IPS-15b (cell line): ENCODE results near the gene CPSF6.
"Not testable (repeated sequence)": the region's sequence is repeated elsewhere in the genome, so short reads cannot be mapped to it uniquely, and the experiment has no call there.

Source experiments
- H3K27me3 ChIP-seq: one replicate; pipeline ENCODE4 v1.6.1; 2013; ENCODE audit warnings: low read length; ENCODE audit not compliant: control insufficient read depth, insufficient read depth
- H3K36me3 ChIP-seq: one replicate; pipeline ENCODE4 v1.6.1; 2013; ENCODE audit warnings: low read length; ENCODE audit not compliant: control insufficient read depth, insufficient read depth
- H3K4me1 ChIP-seq: one replicate; pipeline ENCODE4 v1.6.1; 2013; ENCODE audit warnings: mild to moderate bottlenecking, low read length; ENCODE audit not compliant: control insufficient read depth, insufficient read depth
- H3K4me3 ChIP-seq: one replicate; pipeline ENCODE4 v1.5.1; 2013; ENCODE audit warnings: low read depth, low read length
- H3K9ac ChIP-seq: one replicate; pipeline ENCODE4 v1.6.1; 2013; ENCODE audit warnings: low read depth, mild to moderate bottlenecking, low read length
- H3K9me3 ChIP-seq: one replicate; pipeline ENCODE4 v1.6.1; 2013; ENCODE audit warnings: mild to moderate bottlenecking, low read length; ENCODE audit not compliant: control insufficient read depth, insufficient read depth

Gene CPSF6

DNA sequence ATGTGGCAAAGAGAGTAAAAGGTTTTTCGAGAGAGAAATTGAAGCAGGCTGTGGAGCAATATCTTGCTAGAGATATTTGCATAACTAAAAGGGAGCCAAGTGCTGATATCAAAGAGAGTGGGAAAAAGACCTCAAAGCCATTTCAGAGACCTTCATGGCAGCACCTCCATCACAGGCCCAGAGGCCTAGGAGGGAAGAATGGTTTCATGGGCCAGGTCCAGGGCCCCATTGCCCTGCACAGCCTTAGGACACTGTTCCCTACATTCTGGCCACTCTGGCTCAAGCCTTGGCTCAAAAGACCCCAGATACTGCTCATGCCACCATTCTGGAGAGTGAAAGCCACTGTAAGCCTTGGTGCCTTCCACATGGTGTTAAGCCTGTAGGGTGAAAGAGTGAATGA, 58.8 kb downstream of the CPSF6 start:
- Histone ChIP-seq H3K36me3 (no peaks in the 10 kb centered on the region), H3K9me3 (no peaks in the 10 kb centered on the region), H3K9ac (no peak overlapping the region), H3K4me1 (no peaks in the 10 kb centered on the region), H3K27me3 (no peaks in the 10 kb centered on the region), H3K4me3 (no peak overlapping the region)

DNA sequence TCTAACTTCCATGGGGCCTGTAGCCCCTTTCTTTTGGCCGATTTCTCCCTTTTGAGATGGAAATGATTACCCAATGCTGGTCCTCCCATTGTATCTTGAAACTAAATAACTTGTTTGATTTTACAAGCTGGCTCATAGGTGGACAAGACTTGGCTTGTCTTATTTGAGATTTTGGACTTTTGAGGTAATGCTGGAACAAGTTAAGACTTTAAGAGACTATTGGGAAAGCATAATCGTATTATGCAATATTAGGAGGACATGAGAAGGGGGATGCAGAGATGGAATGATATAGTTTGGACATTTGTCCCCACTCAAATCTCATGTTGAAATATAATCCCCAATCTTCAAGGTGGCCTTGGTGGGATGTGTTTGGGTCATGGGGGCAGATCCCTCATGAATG, 59.6 kb downstream of the CPSF6 start:
- Histone ChIP-seq H3K9me3 (no peaks in the 10 kb centered on the region), H3K4me1 (no peaks in the 10 kb centered on the region), H3K4me3 (no peak overlapping the region), H3K27me3 (no peaks in the 10 kb centered on the region), H3K9ac (no peak overlapping the region), H3K36me3 (no peaks in the 10 kb centered on the region)

DNA sequence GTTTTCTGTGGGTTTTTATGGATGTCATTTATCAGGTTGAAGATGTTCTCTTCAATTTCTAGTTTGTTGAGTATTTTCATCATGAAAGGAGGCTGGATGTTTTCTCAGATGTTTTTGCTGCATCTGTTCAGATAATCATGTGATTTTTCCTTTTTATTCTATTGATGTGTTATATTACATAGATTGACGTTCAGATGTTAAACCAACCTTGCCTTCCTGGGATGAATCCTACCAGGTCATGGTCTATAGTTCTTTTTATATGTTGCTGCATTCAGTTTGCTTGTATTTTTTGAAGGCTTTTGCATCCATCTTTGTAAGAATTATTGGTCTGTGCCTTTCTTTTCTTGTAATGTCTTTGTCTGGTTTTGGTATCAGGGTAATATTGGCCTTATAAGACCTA, 64.9 kb downstream of the CPSF6 start:
- H3K9ac ChIP-seq = no peak overlapping the region
- H3K27me3 ChIP-seq = no peaks in the 10 kb centered on the region
- no peaks in the 10 kb centered on the region for H3K36me3 ChIP-seq
- no peaks in the 10 kb centered on the region for H3K4me1 ChIP-seq
- H3K9me3 ChIP-seq = no peaks in the 10 kb centered on the region
- no peak overlapping the region for H3K4me3 ChIP-seq

DNA sequence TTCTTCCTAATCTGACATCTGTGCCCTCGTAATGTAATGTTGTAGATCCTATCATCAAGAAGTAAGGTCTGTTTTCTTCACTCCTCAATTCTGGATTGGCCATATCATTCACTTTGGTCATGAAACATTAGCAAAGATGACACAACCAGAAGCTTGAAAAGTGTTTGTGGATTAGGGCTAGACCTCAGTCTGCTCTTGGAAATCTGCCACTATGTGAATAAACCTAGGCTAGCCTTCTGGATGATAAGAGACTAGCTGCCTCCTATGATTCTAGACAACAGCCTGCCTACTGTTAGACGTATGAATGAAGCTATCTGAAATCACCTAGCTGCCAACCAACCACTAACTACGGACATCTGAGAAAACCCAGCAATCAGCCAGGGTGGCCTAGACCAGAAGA, 70.1 kb downstream of the CPSF6 start:
- no peaks in the 10 kb centered on the region for H3K9me3 ChIP-seq
- no peaks in the 10 kb centered on the region for H3K4me1 ChIP-seq
- no peak overlapping the region for H3K9ac ChIP-seq
- no peaks in the 10 kb centered on the region for H3K27me3 ChIP-seq
- H3K36me3 ChIP-seq = no peaks in the 10 kb centered on the region
- no peak overlapping the region for H3K4me3 ChIP-seq

DNA sequence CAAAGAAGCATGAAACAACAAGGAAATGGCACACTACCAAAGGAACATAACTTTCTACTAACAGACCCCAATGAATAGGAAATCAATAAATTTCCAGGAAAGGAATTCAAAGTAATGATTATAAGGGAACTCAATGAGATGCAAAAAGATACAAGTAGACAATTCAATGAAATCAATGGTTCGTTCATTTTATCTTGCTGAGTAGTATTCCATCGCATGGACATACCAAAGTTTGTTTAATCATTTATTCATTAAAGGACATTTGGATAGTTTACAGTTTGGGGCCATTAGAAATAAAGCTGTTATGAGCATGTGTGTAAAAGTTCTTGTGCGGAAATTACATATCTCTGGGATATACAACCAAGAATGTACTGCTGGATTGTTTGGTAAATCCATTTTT, 73.8 kb downstream of the CPSF6 start:
- Histone ChIP-seq H3K4me1 (no peaks in the 10 kb centered on the region), H3K9ac (no peak overlapping the region), H3K9me3 (no peaks in the 10 kb centered on the region), H3K27me3 (no peaks in the 10 kb centered on the region), H3K4me3 (no peak overlapping the region), H3K36me3 (no peaks in the 10 kb centered on the region)

DNA sequence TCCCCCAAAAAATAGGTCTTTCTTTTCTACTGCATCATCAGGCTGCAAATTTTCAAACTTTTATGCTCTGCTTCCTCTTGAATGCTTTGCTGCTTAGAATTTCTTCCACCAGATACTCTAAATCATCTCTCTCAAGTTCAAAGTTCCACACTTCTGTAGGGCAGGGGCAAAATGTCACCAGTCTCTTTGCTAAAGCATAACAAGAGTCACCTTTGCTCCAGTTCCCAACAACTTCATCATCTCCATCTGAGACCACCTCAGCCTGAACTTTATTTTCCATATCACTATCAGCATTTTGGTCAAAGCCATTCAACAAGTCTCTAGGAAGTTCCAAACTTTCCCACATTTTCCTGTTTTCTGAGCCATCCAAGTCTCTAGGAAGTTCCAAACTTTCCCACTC, 77.4 kb downstream of the CPSF6 start:
- not testable (repeated sequence) for H3K9me3 ChIP-seq, H3K9ac ChIP-seq, H3K27me3 ChIP-seq, H3K4me3 ChIP-seq, H3K4me1 ChIP-seq, H3K36me3 ChIP-seq

DNA sequence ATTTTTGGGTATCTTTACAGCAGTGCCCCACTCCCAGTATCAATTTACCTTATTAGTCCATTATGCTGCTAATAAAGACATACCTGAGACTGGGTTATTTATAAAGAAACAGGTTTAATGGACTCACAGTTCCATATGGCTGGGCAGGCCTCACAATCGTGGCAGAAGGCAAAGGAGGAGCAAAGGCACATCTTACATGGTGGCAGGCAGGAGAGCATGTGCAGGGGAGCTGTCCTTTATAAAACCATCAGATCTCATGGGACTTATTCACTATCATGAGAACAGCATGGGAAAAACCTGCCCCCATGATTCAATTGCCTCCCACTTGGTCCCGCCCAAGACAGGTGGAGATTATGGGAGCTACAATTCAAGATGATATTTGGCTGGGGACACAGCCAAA, 77.9 kb downstream of the CPSF6 start:
- not testable (repeated sequence) for H3K9me3 ChIP-seq, H3K36me3 ChIP-seq, H3K9ac ChIP-seq, H3K4me3 ChIP-seq, H3K4me1 ChIP-seq, H3K27me3 ChIP-seq

DNA sequence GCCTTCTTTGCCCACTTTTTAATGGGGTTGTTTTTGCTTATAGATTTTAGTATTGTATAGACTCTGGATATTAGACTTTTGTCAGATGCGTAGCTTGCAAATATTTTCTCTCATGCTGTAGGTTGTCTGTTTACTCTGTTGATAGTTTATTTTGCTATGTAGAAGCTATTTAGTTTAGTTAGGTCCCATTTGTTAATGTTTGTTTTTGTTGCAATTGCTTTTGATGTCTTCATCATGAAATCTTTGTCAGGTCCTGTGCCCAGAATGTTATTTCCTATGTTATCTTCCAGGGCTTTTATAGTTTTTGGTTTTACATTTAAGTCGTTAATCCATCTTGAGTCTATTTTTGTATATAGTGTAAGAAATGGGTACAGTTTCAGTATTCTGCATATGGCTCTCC, 78.9 kb downstream of the CPSF6 start:
- H3K4me3 ChIP-seq = no peak overlapping the region
- no peaks in the 10 kb centered on the region for H3K36me3 ChIP-seq
- no peaks in the 10 kb centered on the region for H3K9me3 ChIP-seq
- no peaks in the 10 kb centered on the region for H3K27me3 ChIP-seq
- H3K9ac ChIP-seq = no peak overlapping the region
- H3K4me1 ChIP-seq = peaks cover 4% of the 10 kb centered on the region

DNA sequence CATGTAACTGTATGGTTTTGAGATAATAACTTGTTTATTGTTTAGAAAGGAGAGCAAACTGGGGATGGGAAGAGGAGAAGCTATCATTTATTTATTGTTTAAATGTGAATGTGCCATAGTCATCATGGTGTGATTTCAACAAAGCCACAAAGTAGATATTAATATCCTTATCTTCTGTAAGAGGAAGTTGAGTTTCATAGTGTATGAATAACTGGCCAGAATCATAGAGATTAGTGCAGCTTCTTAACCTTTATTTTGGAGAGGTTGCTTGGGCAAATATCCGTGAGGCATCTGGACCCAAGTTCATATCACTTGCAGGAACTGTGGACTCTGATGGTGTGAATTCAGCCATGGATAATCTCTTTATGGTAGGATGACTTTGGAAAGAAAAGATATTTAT, 82.0 kb downstream of the CPSF6 start:
- H3K9me3 ChIP-seq = no peaks in the 10 kb centered on the region
- H3K4me1 ChIP-seq = peaks cover 4% of the 10 kb centered on the region
- H3K27me3 ChIP-seq = no peaks in the 10 kb centered on the region
- no peaks in the 10 kb centered on the region for H3K36me3 ChIP-seq
- H3K4me3 ChIP-seq = no peak overlapping the region
- no peak overlapping the region for H3K9ac ChIP-seq
